ENCODE measurements around the gene FTSJ1. TPM values are rescaled to one million over a fixed set of nuclear protein-coding genes. Genes with fewer than 3 reads are reported as not detected.

Gene FTSJ1
- total and polyA plus RNA-seq, 4 donors = 18.2 to 48.3 (median 44.8) TPM

GRCh38 chrX:48472851-48473703 is 2.9 kb upstream of the FTSJ1 start:
- ATAC-seq (ENCODE audit: insufficient read depth, low FRiP score) = no peak

GRCh38 chrX:48473704-48473990 is 2.4 kb upstream of the FTSJ1 start:
- no peaks in the 10 kb centered on the region for H3K27me3 ChIP-seq (ENCODE audit: control insufficient read depth in 3 of 3, insufficient read depth in 3 of 3, low read length in 2 of 3)
- peaks cover 0 to 5% (median 0%) of the 10 kb centered on the region in 5 donors for H3K4me1 ChIP-seq (ENCODE audit: control insufficient read depth in 5 of 5, insufficient read depth in 5 of 5, low read length in 5 of 5)
- no peak for TF ChIP-seq CTCF (IDR thresholded peaks at IDR 0.05; ENCODE audit: control extremely low read depth, extremely low read depth)
- no peak for ATAC-seq (ENCODE audit: insufficient read depth, low FRiP score)
- no peak overlapping the region for H3K4me3 ChIP-seq
- H3K9me3 ChIP-seq (ENCODE audit: control insufficient read depth in 4 of 4, insufficient read depth in 3 of 4, low read length in 3 of 4) = peaks cover 0 to 7% (median 2%) of the 10 kb centered on the region in 4 donors
- peaks cover 0 to 3% (median 0%) of the 10 kb centered on the region in 4 donors for H3K36me3 ChIP-seq (ENCODE audit: control insufficient read depth in 4 of 4, insufficient read depth in 4 of 4, low read length in 4 of 4)
- 63 to 75% methylated on average over 6 to 9 of the region's 9 CpGs for WGBS, 2 donors
- DNase-seq = no peak
- no peak overlapping the region for H3K27ac ChIP-seq (ENCODE audit: low read depth in 1 of 2, low read length in 1 of 2)
- no peak overlapping the region for H3K9ac ChIP-seq (ENCODE audit: insufficient read depth in 1 of 2, low read length in 2 of 2)

More at GRCh38 chrX:48472851-48473703, 2.9 kb upstream of the FTSJ1 start:
- H3K4me1 ChIP-seq (ENCODE audit: control insufficient read depth in 5 of 5, insufficient read depth in 5 of 5, low read length in 5 of 5) = peaks cover 0 to 5% (median 0%) of the 10 kb centered on the region in 5 donors
- no peak overlapping the region for H3K9ac ChIP-seq (ENCODE audit: insufficient read depth in 1 of 2, low read length in 2 of 2)
- no peak overlapping the region for H3K27ac ChIP-seq (ENCODE audit: low read depth in 1 of 2, low read length in 1 of 2)
- H3K9me3 ChIP-seq (ENCODE audit: control insufficient read depth in 4 of 4, insufficient read depth in 3 of 4, low read length in 3 of 4) = peaks cover 0 to 7% (median 2%) of the 10 kb centered on the region in 4 donors
- 64 to 73% methylated on average over 11 to 12 of the region's 12 CpGs for WGBS, 2 donors
- H3K4me3 ChIP-seq = no peak overlapping the region
- no peaks in the 10 kb centered on the region for H3K27me3 ChIP-seq (ENCODE audit: control insufficient read depth in 3 of 3, insufficient read depth in 3 of 3, low read length in 2 of 3)
- DNase-seq = no peak
- no peak for TF ChIP-seq CTCF (IDR thresholded peaks at IDR 0.05; ENCODE audit: control extremely low read depth, extremely low read depth)
- no peaks in the 10 kb centered on the region for H3K36me3 ChIP-seq (ENCODE audit: control insufficient read depth in 4 of 4, insufficient read depth in 4 of 4, low read length in 4 of 4)

- no peak overlapping the region for H3K4me3 ChIP-seq
- no peak for TF ChIP-seq CTCF (IDR thresholded peaks at IDR 0.05; ENCODE audit: control extremely low read depth, extremely low read depth)
- DNase-seq = no peak
- ATAC-seq (ENCODE audit: insufficient read depth, low FRiP score) = no peak
- peaks cover 0 to 3% (median 0%) of the 10 kb centered on the region in 4 donors for H3K36me3 ChIP-seq (ENCODE audit: control insufficient read depth in 4 of 4, insufficient read depth in 4 of 4, low read length in 4 of 4)
- peaks cover 0 to 7% (median 2%) of the 10 kb centered on the region in 4 donors for H3K9me3 ChIP-seq (ENCODE audit: control insufficient read depth in 4 of 4, insufficient read depth in 3 of 4, low read length in 3 of 4)
- H3K27ac ChIP-seq (ENCODE audit: low read depth in 1 of 2, low read length in 1 of 2) = no peak overlapping the region
- peaks cover 0 to 5% (median 0%) of the 10 kb centered on the region in 5 donors for H3K4me1 ChIP-seq (ENCODE audit: control insufficient read depth in 5 of 5, insufficient read depth in 5 of 5, low read length in 5 of 5)
- 76 to 77% methylated on average over 10 of the region's 10 CpGs for WGBS, 2 donors
- H3K9ac ChIP-seq (ENCODE audit: insufficient read depth in 1 of 2, low read length in 2 of 2) = no peak overlapping the region
- H3K27me3 ChIP-seq (ENCODE audit: control insufficient read depth in 3 of 3, insufficient read depth in 3 of 3, low read length in 2 of 3) = no peaks in the 10 kb centered on the region
Observed at GRCh38 chrX:48474127-48474526, 1.9 kb upstream of the FTSJ1 start.
